Fibroblast of skin of left quadriceps (primary cell): ENCODE data around the gene FLRT1.

Source experiments
- DNase-seq, 2 experiments: peaks; one replicate each; pipeline ENCODE4 v3.0.0-alpha.2; 2013; ENCODE audit warnings: low read depth in 2 of 2

Gene FLRT1

GRCh38 chr11:64064374-64065140 lies 28.8 kb downstream of the FLRT1 start:
- no peak for DNase-seq

DNA sequence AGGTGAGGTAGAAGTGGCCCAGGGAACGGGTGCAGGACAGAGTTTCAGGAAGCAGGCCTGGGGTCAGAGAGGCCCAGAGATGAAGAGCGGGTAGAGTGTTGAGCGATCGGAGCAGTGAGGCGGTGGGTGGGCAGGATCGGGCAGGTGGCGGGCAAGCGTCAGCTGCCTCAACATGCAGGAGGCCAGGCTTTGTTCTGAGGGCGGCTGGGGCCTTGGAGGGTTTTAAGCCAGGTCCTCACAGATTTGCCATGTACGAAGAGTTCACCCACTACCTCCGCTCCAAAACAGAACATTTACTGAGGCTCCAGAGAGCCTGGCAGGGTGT lies 29.4 kb downstream of the FLRT1 start:
- DNase-seq: no peak

DNA sequence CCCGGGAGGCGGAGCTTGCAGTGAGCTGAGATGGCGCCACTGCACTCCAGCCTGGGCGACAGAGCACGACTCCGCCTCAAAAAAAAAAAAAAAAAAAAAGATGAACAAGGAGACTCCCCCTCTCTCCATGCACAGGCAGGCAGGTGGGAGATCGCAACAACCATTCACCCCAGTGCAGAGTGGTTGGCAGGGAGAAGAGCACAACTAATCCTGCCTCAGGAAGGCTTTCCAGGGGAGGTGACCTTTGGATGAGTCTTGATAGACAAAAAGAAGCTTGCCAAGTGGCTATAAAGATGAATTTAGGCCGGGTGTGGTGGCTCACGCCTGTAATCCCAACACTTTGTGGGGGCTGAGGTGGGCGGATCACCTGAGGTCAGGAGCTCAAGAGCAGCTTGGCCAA lies 30.0 kb downstream of the FLRT1 start:
- DNase-seq: no peak

DNA sequence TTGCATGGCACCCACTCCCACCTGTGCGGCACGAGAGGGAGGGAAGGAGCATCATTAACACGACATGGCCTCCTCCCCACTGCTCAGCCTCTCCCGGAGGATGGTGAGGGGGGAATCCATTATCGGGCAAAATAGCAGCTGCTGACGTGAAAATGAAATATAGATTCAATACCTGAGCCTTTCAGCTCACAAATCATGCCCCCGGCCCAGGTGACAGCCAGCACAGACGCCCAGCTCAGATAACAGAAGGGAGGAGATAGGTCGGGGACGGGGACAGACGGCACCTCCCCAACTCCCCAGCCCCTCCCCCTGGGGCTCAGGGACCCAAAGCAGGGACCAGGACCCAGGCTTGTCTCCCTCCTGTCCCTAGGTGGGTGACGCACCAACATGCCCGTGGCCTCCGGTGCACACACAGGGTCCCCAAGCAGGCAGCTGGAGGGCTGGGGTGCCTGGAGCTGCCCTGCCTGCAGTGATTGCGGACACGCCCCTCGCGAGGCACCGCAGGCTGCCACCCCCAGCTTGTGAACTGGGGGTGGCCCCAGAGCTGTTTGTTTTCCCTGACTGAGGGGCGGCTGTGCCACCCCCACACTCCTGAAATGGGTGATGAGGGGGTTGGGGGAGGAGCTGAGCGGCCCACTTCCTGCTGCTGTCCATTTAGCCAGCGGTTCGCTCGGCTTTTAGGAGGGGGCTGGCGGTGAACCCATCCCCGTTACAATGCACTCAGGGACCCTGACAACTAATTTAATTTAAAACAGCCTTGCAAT lies 31.7 kb downstream of the FLRT1 start:
- DNase-seq: no peak

GRCh38 chr11:64068705-64069400 lies 33.1 kb downstream of the FLRT1 start:
- no peak for DNase-seq

- no peak for DNase-seq
Measured at GRCh38 chr11:64069401-64070313, 33.9 kb downstream of the FLRT1 start.

DNA sequence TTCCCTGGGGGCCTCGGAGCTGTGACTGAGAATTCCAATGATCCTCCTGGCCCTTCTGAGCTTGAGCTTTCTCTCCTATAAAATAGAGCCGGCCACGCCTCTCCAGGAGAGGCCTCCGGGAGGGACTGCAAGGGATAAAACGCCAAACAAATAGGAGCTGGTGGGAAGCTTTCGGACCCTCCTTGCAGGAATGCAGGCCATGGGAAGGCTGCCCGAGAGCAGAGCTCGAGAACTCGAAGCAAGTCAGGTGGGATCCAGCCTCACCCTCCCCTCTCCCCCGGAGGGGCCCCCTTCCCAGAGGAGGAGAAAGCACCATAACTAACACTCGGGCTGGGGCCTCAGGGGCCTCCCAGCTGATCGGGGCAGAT lies 34.6 kb downstream of the FLRT1 start:
- DNase-seq: no peak

DNA sequence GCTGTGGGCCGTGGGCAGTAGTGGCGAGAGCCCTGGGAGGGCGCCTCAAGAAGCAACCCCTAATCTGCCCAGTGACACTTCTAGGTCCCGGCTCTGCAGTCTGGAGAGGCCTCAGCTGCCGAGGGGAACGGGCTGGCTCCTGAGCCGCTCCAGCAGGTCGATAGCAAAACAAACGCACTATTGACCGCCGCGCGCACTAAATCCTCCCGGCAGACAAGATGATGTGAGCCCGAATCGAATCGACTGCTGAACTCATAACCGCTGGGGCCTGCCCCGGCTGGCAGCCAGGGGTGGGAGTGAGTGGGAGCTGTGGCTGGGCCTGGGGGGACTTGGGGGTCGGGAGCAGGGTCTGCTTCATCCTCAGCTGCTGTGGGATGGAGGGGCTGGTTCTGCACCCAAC lies 36.1 kb downstream of the FLRT1 start:
- DNase-seq: no peak

DNA sequence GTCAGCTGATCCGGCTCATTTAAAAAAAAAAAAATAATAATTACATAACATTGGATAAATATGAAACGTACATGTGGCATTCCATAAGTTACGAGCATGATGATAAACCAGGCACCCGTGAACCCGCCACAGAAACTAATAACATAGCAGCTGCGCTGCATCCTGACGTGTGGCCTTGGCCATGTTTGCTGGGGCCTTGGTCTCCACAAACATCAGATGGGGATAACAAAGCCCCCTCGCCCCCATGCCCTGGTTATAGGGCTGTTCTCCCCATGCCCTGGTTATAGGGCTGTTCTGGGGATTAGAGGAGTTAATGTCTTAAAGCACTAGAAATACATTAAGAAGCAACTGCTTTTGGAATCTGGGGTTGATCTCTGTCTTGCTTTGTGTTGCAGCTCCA lies 36.7 kb downstream of the FLRT1 start:
- DNase-seq: no peak

GRCh38 chr11:64072871-64073270 lies 37.1 kb downstream of the FLRT1 start:
- DNase-seq: no peak

DNA sequence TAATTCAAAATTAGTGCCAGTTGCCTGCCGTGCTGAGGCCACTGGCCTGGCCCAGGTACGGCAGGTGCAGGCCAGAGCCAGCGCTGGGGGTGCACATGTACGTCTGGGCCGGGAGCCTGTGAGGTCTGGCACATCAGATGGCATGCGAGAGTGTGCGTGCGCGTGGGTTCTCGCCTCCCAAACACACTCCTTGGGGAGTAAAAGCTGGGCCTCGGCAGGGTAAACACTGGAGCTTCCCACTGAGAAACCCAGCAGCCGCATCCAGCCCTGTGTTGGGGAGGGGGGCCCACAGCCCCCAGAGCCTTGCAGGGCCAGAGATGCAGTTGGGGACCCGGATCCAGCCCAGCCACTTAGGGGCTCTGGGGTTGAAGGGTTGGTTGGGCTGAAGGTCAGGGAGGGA lies 37.8 kb downstream of the FLRT1 start:
- no peak for DNase-seq

DNA sequence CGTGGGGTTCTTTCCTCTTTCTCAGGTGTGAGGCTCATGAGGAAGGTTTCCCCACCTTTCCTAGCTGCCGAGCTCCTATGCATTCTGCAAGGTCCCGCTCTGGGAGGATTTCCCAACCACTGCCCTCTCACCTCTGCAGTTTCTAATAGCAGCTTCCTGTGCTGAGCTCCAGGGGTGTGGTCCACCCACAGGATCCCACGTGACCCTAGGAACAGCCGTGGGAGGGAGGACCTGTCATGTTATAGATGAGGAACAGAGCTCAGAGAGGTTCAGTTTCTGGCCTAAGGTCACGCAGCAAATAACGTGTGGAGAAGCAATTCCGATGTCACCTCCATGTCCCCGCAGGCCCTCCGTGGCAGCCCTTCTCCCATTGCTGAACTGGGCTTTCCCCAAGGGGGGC lies 38.5 kb downstream of the FLRT1 start:
- no peak for DNase-seq

GRCh38 chr11:64076758-64077157 lies 41.0 kb downstream of the FLRT1 start:
- no peak for DNase-seq

GRCh38 chr11:64077607-64078006 lies 41.9 kb downstream of the FLRT1 start:
- DNase-seq: no peak

- DNase-seq: no peak
Measured at GRCh38 chr11:64078284-64078683, 42.6 kb downstream of the FLRT1 start.

- DNase-seq: no peak
Measured at GRCh38 chr11:64078905-64079304, 43.2 kb downstream of the FLRT1 start.

GRCh38 chr11:64080390-64080789 lies 44.7 kb downstream of the FLRT1 start:
- no peak for DNase-seq

GRCh38 chr11:64081745-64082442 lies 46.2 kb downstream of the FLRT1 start:
- DNase-seq: no peak

DNA sequence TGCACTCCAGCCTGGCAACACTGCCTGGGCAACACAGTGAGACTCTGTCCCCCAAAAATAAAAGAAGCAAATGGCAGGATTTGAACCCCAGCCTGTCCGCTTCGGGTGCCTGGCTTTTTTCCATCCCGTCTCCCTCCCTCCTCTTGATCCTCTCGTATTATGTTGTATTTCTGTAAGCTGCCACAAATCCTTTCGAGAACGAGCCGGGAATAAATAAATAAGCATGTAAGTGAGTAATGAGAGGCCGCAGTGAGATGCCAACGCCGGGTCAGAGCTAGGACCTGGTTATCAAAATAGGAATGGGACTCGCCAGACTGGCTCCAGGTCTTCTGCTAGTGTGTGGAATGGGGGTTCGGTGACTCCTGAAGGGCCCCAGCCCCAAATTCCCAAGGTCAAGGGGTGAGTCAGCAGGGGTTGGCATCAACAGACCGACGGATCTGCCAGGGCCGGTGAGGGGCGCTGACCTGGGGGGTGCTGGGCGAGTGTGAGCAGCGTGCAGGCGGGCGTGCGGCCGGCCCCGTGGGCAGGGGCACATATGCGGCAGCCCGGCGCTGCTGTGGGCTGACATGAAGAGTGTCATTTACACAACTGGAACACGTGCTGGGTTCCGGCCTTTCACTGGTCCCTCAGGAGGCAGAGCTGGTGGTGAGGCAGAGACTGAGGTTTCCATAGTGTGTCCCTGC lies 47.8 kb downstream of the FLRT1 start:
- no peak for DNase-seq

- no peak for DNase-seq
Measured at GRCh38 chr11:64084146-64084950, 48.6 kb downstream of the FLRT1 start.
